GM12872 (cell line): Measurements from ENCODE around the gene SUOX.

Experiments
- CTCF ChIP-seq: IDR thresholded peaks from 3 replicates; pipeline ENCODE4 v1.5.1; 2011; ENCODE audit warnings: low read depth, mild to moderate bottlenecking, low read length, moderate library complexity; ENCODE audit not compliant: insufficient read depth

Gene SUOX

GRCh38 chr12:56007564-56008559 is 10.8 kb downstream of the SUOX start:
- no peak for TF ChIP-seq CTCF

- no peak for TF ChIP-seq CTCF
These were observed 13.1 kb downstream of the SUOX start for GRCh38 chr12:56010111-56010570.

- no peak for TF ChIP-seq CTCF
These were observed 14.5 kb downstream of the SUOX start for GRCh38 chr12:56011509-56012090.

GRCh38 chr12:56013482-56013881 is 16.4 kb downstream of the SUOX start:
- no peak for TF ChIP-seq CTCF

- no peak for TF ChIP-seq CTCF
These were observed 17.1 kb downstream of the SUOX start for GRCh38 chr12:56014205-56014604.

- TF ChIP-seq CTCF = no peak
These were observed 20.1 kb downstream of the SUOX start for GRCh38 chr12:56017181-56017580.

GRCh38 chr12:56018356-56018755 is 21.3 kb downstream of the SUOX start:
- no peak for TF ChIP-seq CTCF
